Epithelial cell of proximal tubule (primary cell): ENCODE results near the gene QRSL1. TPM values are rescaled to one million over a fixed set of nuclear protein-coding genes. Genes with fewer than 3 reads are reported as not detected.
"Not testable (repeated sequence)": the region's sequence is repeated elsewhere in the genome, so short reads cannot be mapped to it uniquely, and the experiment has no call there.

ENCODE experiments used
- DNase-seq: peaks from one replicate; pipeline ENCODE4 v3.0.0-alpha.2; 2011; ENCODE audit warnings: low read depth
- H3K4me3 ChIP-seq: 2 replicates; pipeline ENCODE4 v1.5.1; 2011; ENCODE audit warnings: low read depth, mild to moderate bottlenecking, low read length
- total RNA-seq: library from RNA; depleted of rRNA; stranded (reverse); fragments of >200 nt; gene quantifications from 2 replicates; pipeline ENCODE4 v1.2.3, GENCODE V29; 2015
- TF ChIP-seq, protein P1 (sequence below): conservative IDR thresholded peaks from 2 replicates; pipeline ENCODE4 v1.5.1; 2012; ENCODE audit warnings: low read depth, mild to moderate bottlenecking, low read length

The QRSL1 gene, protein sequence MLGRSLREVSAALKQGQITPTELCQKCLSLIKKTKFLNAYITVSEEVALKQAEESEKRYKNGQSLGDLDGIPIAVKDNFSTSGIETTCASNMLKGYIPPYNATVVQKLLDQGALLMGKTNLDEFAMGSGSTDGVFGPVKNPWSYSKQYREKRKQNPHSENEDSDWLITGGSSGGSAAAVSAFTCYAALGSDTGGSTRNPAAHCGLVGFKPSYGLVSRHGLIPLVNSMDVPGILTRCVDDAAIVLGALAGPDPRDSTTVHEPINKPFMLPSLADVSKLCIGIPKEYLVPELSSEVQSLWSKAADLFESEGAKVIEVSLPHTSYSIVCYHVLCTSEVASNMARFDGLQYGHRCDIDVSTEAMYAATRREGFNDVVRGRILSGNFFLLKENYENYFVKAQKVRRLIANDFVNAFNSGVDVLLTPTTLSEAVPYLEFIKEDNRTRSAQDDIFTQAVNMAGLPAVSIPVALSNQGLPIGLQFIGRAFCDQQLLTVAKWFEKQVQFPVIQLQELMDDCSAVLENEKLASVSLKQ
- 6.9 and 15.7 TPM in 2 replicates for total RNA-seq

DNA sequence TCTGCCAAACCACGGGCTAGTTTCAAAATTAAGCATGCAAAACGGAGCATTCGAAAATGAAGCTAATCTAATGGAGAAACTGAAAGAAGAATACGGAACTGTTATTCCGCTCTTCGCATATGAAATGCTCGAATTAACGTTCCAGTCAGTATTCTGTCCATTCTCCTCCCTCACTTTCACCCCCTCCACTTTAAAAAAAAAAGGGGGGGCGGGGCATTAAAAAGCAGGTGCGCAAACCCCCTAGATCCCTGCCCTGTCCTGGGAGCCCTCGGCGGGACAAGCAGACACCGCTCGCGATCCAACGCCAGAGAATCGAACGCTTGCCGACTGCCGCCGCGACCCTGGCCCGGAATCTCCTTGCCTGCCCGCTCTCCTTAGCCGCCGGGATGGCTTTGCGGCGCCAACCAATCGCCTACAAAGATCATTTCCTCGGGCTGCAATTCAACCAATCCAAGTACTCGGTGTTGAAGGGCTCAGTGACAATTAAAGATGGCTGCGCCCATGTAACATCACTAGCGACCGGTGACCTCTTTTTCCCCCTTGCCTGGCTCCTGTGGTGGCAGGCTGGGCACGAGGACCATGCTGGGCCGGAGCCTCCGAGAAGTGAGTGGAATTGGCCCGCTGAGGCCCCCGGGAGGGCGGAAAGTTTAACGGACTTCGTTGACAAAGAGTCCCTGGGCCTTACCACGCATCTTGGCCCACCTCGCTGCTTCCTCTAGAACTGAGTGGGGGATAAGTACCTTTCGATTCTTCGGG, at the start of gene QRSL1, which contains the start of gene RTN4IP1:
Gene QRSL1 (plus strand): TSS at position 476 of the 756 bp plus-strand sequence. CDS start 104 bp downstream, at position 580.
Gene RTN4IP1 (minus strand): TSS at position 396 of the 756 bp plus-strand sequence. CDS start 477 bp downstream, outside the sequence.
- TF ChIP-seq, protein P1, sequence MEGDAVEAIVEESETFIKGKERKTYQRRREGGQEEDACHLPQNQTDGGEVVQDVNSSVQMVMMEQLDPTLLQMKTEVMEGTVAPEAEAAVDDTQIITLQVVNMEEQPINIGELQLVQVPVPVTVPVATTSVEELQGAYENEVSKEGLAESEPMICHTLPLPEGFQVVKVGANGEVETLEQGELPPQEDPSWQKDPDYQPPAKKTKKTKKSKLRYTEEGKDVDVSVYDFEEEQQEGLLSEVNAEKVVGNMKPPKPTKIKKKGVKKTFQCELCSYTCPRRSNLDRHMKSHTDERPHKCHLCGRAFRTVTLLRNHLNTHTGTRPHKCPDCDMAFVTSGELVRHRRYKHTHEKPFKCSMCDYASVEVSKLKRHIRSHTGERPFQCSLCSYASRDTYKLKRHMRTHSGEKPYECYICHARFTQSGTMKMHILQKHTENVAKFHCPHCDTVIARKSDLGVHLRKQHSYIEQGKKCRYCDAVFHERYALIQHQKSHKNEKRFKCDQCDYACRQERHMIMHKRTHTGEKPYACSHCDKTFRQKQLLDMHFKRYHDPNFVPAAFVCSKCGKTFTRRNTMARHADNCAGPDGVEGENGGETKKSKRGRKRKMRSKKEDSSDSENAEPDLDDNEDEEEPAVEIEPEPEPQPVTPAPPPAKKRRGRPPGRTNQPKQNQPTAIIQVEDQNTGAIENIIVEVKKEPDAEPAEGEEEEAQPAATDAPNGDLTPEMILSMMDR = no peak
- DNase-seq = peak; percentile 67
- peak within 1 kb of the TSS; percentile 99 for H3K4me3 ChIP-seq

DNA sequence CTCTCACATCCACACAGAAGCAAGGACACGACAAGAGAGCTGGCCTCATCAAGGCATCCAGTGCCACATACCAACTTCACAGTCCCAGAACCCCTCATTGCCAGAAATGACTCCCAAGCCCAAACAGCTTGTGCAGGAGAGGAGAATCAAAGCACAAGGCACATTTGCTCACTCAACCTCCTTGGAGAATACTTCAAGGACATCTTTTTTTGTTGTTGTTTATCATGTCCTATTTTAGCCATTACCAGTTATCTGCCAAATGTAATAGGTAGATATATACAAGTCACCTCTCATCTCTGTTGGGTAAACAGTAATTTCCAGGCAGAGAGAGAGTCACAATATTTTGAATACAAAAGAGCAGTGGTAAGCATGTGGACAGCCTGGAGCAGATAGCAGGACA, 47.9 kb upstream of the QRSL1 start:
- H3K4me3 ChIP-seq = no peak overlapping the region
- TF ChIP-seq, protein P1 = no peak
- DNase-seq = no peak

DNA sequence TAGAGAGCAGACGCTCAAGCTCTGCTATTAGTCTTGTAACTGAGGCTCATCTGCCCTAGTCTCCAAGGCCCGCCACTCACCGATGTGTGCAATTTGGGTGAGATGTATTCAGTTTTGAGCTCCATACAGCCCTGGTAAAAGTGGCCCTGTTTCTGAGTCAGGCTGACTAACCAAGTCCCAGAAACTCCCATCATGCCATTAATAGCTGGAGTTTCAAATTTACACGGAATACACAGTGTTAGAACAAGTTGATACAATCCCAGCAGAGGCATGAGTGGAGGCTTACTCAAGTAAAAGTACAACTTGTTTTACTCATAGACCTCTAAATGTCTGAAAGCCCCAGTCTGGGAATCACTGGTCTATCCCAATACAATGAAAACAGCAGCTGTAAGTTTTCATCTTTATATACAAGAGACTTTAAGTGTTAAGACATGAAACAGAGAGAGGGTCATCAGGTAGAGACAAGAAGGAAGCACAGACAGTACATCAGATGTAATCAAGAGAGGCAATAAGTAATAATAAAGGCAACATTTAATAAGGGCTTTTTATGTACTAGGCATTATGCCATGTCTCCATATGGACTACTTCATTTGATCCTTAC, 42.5 kb upstream of the QRSL1 start:
- TF ChIP-seq, protein P1 = no peak
- H3K4me3 ChIP-seq = no peak overlapping the region
- DNase-seq = no peak

DNA sequence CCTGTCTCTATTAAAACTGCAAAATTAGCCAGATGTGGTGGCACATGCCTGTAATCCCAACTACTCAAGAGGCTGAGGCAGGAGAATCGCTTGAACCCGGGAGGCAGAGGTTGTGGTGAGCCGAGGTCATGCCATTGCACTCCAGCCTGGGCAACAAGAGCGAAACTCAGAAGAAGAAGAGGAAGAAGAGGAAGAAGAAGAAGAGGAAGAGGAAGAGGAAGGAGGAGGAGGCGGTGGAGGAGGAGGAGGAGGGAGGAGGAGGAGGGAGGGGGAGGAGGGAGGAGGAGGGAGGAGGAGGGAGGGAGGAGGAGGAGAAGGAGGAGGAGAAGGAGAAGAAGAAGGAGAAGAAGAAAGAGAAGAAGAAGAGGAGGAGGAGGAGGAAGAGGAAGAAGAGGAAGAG, 40.4 kb upstream of the QRSL1 start:
- not testable (repeated sequence) for H3K4me3 ChIP-seq, DNase-seq

DNA sequence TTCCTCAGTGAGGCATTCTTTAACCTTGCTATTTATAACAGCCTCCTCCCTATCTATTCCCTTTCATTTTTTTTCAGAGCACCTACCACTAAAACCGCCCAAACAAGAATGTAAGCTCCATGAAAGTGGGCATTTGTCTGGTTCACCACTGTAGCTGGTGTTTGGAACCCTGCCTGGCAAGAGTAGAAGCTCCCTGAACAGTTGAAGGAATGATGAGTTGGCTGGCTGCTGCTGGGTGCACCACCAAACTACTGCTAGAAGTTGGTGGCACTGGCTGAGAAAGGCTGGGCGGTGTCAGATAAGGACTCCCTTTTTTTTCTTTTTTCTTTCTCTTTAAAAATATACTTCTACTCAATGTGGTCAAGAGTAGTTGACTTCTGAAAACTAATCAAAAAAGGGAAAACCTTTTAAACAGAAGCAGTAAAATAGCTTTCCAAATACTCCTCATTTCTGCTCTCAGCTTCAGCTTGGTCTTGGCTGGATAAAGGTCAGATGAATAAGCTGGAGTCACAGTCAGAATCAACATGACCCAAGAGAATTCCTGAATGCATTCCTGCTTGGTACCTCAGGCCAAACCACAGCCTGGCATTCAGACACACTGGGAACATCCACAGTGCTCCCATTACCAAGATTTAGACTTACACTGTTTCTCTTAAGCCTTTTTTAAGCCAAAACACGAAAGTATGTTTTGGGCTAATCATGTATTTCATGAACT, 38.1 kb upstream of the QRSL1 start:
- TF ChIP-seq, protein P1 = no peak
- peak; percentile 84 for DNase-seq
- no peak overlapping the region for H3K4me3 ChIP-seq

DNA sequence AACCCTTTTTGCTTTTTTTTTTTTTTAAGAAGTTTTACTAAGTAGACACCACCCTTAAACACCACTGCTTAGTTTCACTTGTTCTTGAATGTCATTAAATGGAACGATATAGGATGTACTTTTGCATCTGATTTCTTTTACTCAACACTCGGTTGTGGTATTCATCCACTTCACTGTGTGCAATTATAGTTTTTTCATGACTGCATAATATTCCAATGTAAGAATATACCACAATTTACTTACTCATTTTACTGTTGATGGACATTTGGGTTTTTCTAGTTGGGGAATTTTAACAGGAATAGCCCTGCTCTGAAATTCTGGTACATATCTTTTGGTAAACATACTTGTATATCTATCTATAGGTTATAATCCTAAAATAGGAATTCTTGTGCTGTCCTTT, 29.9 kb upstream of the QRSL1 start:
- H3K4me3 ChIP-seq = no peak overlapping the region
- TF ChIP-seq, protein P1 = no peak
- no peak for DNase-seq
